ENCODE results near the gene EPRS1. TPM values are rescaled to one million over a fixed set of nuclear protein-coding genes. Genes with fewer than 3 reads are reported as not detected.

EPRS1 gene
- total RNA-seq, 1 donor from 2014 or later: 36.3 TPM

Other genes with a start within 250 kb of the EPRS1 start
- 0.25 TPM for gene SLC30A10, start 117.9 kb downstream of the EPRS1 start, total RNA-seq
- 26.5 TPM for gene BPNT1, start 43.3 kb upstream of the EPRS1 start, total RNA-seq
- 37.6 TPM for gene IARS2, start 47.6 kb upstream of the EPRS1 start, total RNA-seq
- 16.9 TPM for gene RAB3GAP2, start 225.9 kb upstream of the EPRS1 start, total RNA-seq